ENCODE data around the gene RNF220. TPM values are rescaled to one million over a fixed set of nuclear protein-coding genes. Genes with fewer than 3 reads are reported as not detected.

The RNF220 gene
- total RNA-seq, 2 donors from 2014 or later: 53.3 to 62.0 TPM

DNA sequence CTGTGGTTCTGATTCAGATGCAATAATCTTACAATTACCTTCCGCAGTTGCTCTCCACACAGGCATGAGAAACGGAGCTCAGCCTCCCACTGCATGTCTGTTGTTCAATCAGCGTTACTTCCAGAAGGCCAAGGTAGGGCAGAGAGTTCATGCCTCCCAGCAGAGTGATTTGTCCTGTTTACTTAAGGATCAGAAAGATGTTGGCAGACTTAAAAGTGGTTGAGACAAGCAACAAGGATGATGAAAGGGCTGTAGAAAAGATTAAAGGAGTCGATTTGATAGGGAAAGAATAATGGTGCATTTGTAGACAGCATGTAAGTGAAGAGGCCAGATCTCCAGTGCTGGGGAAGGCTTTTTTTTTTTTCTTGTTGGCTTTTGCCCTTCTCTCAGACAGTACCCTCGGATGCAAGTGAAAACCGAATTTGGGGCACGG, 296.1 kb downstream of the RNF220 start:
- no peaks in the 10 kb centered on the region for H3K27me3 ChIP-seq
- no peak overlapping the region for H3K9ac ChIP-seq (ENCODE audit: low read depth in 2 of 2, low read length in 2 of 2)
- intact Hi-C loops (cut with DNase I): no loop called here
- no peaks in the 10 kb centered on the region for H3K9me3 ChIP-seq
- H3K4me1 ChIP-seq: no peaks in the 10 kb centered on the region
- no peak overlapping the region for H3K27ac ChIP-seq
- no peaks in the 10 kb centered on the region for H3K36me3 ChIP-seq
- TF ChIP-seq, protein P1, sequence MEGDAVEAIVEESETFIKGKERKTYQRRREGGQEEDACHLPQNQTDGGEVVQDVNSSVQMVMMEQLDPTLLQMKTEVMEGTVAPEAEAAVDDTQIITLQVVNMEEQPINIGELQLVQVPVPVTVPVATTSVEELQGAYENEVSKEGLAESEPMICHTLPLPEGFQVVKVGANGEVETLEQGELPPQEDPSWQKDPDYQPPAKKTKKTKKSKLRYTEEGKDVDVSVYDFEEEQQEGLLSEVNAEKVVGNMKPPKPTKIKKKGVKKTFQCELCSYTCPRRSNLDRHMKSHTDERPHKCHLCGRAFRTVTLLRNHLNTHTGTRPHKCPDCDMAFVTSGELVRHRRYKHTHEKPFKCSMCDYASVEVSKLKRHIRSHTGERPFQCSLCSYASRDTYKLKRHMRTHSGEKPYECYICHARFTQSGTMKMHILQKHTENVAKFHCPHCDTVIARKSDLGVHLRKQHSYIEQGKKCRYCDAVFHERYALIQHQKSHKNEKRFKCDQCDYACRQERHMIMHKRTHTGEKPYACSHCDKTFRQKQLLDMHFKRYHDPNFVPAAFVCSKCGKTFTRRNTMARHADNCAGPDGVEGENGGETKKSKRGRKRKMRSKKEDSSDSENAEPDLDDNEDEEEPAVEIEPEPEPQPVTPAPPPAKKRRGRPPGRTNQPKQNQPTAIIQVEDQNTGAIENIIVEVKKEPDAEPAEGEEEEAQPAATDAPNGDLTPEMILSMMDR (IDR thresholded peaks at IDR 0.05): no peak
- H3K4me3 ChIP-seq: no peak overlapping the region
- no peak for DNase-seq

Small RNA genes lying within 50 kb of the gene (microRNA-seq; reads per million reads assigned to microRNA genes)
- not detected for gene MIR5584

Other genes with a start within 250 kb of the RNF220 start
- 10 to 100 TPM; 30.6 to 51.5 TPM for gene DMAP1, start 191.8 kb upstream of the RNF220 start, total RNA-seq
- gene ERI3, start 50.0 kb upstream of the RNF220 start, total RNA-seq: 10 to 100 TPM; 29.7 to 58.2 TPM

All from colonic mucosa (tissue), 4 donors.